A549 (cell line): Measurements from ENCODE around the gene TREH.

Experiments
- BHLHE40 ChIP-seq: IDR thresholded peaks from 2 replicates; pipeline ENCODE4 v1.6.1; 2012; ENCODE audit warnings: low read depth, low read length, inconsistent platforms
- CEBPB ChIP-seq, 2 experiments: fragments of >200 bp in 1 of 2; sonication (Bioruptor Twin) in 1 of 2; formaldehyde crosslinking in 1 of 2; IDR thresholded peaks; 2 replicates each; pipeline ENCODE4 v1.6.1; 2012 to 2016
- CHD4 ChIP-seq: fragments of 200-600 bp; sonication (generic); IDR thresholded peaks from 2 replicates; pipeline ENCODE4 v1.6.1; 2016; ENCODE audit warnings: antibody characterized with exemption, mild to moderate bottlenecking, borderline replicate concordance
- CTCF ChIP-seq: fragments of >200 bp; sonication (Bioruptor Twin); formaldehyde crosslinking; IDR thresholded peaks from 3 replicates; pipeline ENCODE4 v1.5.1; 2016
- EHMT2 ChIP-seq: fragments of 200-600 bp; sonication (generic); IDR thresholded peaks from 2 replicates; pipeline ENCODE4 v1.6.1; 2016; ENCODE audit warnings: antibody characterized with exemption, low read depth, mild to moderate bottlenecking, moderate library complexity
- HOXB13 ChIP-seq: fragments of 250-450 bp; sonication (Bioruptor Pico); IDR thresholded peaks from 2 replicates; pipeline ENCODE4 v1.5.0; 2020; ENCODE audit warnings: low read depth, mild to moderate bottlenecking, moderate library complexity
- MAX ChIP-seq: IDR thresholded peaks from 2 replicates; pipeline ENCODE4 v1.6.1; 2012
- MAZ ChIP-seq: fragments of 150-350 bp; IDR thresholded peaks from 2 replicates; pipeline ENCODE4 v1.6.1; 2014; ENCODE audit warnings: antibody characterized with exemption, low read depth, low read length, borderline replicate concordance
- POLR2A ChIP-seq: IDR thresholded peaks from 2 replicates; pipeline ENCODE4 v1.6.1; 2012; ENCODE audit warnings: mild to moderate bottlenecking, low read length
- RAD21 ChIP-seq, 2 experiments: fragments of >200 bp in 1 of 2; sonication (Bioruptor Twin) in 1 of 2; formaldehyde crosslinking in 1 of 2; IDR thresholded peaks in 1 of 2; conservative IDR thresholded peaks in 1 of 2; 2 replicates in 1 of 2; 3 replicates in 1 of 2; pipeline ENCODE4 v1.6.1; 2012 to 2018; ENCODE audit warnings: inconsistent platforms in 1 of 2
- RCOR1 ChIP-seq: fragments of 150-350 bp; IDR thresholded peaks from 2 replicates; pipeline ENCODE4 v1.6.1; 2014; ENCODE audit warnings: antibody characterized with exemption, low read length, low read depth
- REST ChIP-seq: fragments of 200-600 bp; sonication (generic); IDR thresholded peaks from 2 replicates; pipeline ENCODE4 v1.6.1; 2016; ENCODE audit warnings: antibody characterized with exemption, mild to moderate bottlenecking, moderate library complexity
- RFX5 ChIP-seq: fragments of 450-650 bp; IDR thresholded peaks from 2 replicates; pipeline ENCODE4 v1.7.1; 2014; ENCODE audit warnings: antibody characterized with exemption, mild to moderate bottlenecking, moderate library complexity

GRCh38 chr11:118634431-118635236, 44.8 kb downstream of the TREH start:
- no peak for TF ChIP-seq RFX5
- no peak for TF ChIP-seq EHMT2
- no peak for TF ChIP-seq CTCF
- TF ChIP-seq POLR2A = no peak
- TF ChIP-seq CEBPB (IDR thresholded peaks at IDR 0.05) = no peak
- no peak for TF ChIP-seq RAD21 (conservative IDR thresholded peaks at IDR 0.05 in 1 of 2, IDR thresholded peaks at IDR 0.05 in 1 of 2)
- TF ChIP-seq MAX = no peak
- TF ChIP-seq BHLHE40 = no peak
- no peak for TF ChIP-seq MAZ
- no peak for TF ChIP-seq REST
- TF ChIP-seq HOXB13 (CRISPR knock-in tag) = no peak
- TF ChIP-seq CHD4 = no peak
- TF ChIP-seq RCOR1 = no peak
